Measurements from ENCODE around the gene CTXND1.

DNA sequence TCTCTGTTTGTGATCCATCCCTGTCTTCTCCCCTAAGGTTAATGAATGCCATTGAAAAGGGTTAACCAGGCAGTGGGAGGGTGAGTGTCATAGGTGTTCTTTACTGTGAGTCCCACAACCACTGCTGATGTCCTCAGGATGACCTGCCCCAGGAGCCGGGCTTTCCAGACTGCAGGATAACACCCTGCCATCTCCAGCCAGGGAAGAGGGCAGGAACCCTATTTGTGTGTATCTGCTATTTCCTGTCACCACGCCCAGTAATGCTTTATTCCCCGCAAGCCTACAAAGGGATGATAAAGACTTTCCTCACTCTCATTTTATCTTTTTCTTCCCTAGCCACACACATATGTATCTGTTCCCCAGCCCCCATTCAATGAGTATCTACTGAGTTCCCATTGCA lies 15.6 kb upstream of the CTXND1 start:
- TF ChIP-seq, protein P1, sequence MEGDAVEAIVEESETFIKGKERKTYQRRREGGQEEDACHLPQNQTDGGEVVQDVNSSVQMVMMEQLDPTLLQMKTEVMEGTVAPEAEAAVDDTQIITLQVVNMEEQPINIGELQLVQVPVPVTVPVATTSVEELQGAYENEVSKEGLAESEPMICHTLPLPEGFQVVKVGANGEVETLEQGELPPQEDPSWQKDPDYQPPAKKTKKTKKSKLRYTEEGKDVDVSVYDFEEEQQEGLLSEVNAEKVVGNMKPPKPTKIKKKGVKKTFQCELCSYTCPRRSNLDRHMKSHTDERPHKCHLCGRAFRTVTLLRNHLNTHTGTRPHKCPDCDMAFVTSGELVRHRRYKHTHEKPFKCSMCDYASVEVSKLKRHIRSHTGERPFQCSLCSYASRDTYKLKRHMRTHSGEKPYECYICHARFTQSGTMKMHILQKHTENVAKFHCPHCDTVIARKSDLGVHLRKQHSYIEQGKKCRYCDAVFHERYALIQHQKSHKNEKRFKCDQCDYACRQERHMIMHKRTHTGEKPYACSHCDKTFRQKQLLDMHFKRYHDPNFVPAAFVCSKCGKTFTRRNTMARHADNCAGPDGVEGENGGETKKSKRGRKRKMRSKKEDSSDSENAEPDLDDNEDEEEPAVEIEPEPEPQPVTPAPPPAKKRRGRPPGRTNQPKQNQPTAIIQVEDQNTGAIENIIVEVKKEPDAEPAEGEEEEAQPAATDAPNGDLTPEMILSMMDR (conservative IDR thresholded peaks at IDR 0.05 in 1 of 2, IDR thresholded peaks at IDR 0.05 in 1 of 2; ENCODE audit: low read depth in 1 of 2, low read length in 2 of 2), result no peak
- TF ChIP-seq EZH2 (IDR thresholded peaks at IDR 0.05; ENCODE audit: low read length, missing control alignments), result no peak

All from fibroblast of lung (primary cell).